ENCODE data around the gene ICAM1.

Gene ICAM1

GRCh38 chr19:10295847-10296591 is 25.1 kb downstream of the ICAM1 start:
- Histone ChIP-seq H3K36me3 (ENCODE audit: control insufficient read depth, insufficient read depth, low read length) (no peaks in the 10 kb centered on the region), H3K27me3 (replicated peaks; ENCODE audit: control insufficient read depth, insufficient read depth, low read length) (no peaks in the 10 kb centered on the region), H3K4me3 (replicated peaks; ENCODE audit: low read depth, low read length) (peak overlapping the region; percentile 62)
- no peak for TF ChIP-seq CTCF (IDR thresholded peaks at IDR 0.05; ENCODE audit: insufficient read depth, low read length, poor library complexity, severe bottlenecking)
- no peak for DNase-seq (ENCODE audit: extremely low read depth, insufficient read length)

DNA sequence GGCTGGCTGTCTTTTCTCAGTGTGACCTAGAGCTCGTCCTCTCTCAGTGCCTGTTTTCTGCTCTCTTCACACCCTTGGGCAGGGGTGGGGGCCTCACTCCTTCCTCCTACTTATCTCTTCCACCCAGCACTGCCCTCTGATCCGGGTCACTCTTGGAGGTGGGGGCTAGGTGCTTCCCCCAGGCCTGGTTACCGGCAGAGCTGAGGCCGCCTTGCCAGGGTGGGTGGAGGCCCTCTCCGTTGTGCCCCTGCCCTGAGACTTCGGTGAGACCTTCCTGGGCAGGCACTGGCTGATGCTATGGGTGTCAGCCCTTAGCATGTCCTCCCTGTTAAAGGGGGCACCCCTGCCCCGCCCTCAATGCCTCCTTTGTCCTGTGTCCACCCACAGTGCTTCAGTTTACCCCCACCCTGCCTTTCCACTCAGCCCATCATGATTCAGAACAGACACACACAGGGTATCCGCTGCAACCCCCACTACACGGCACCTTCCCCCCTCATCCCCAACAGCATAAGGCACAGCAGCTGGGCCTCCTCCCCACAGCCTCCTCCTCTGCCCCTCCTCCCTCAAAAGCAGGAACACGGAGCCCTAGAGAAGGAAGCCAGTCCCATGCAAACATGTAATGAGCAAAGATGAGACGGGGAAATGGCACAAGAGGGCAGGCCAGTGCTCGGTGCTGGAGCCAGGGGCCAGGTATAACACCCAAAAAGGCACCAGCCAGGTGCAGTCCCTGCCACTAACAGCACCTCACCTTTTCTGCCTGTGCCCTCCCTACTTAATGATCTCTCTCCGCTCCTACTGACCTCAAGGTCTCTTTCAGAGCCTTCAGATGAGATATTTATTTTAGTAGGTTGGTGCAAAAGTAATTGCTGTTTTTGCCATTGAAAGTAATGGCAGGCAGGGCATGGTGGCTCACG is 28.9 kb downstream of the ICAM1 start:
- H3K36me3 ChIP-seq (ENCODE audit: control insufficient read depth, insufficient read depth, low read length), result no peaks in the 10 kb centered on the region; the same call in 1 of the 2 replicates
- no peak for TF ChIP-seq CTCF (IDR thresholded peaks at IDR 0.05; ENCODE audit: insufficient read depth, low read length, poor library complexity, severe bottlenecking)
- no peak for DNase-seq (ENCODE audit: extremely low read depth, insufficient read length)
- H3K4me3 ChIP-seq (replicated peaks; ENCODE audit: low read depth, low read length), result no peak overlapping the region
- H3K27me3 ChIP-seq (replicated peaks; ENCODE audit: control insufficient read depth, insufficient read depth, low read length), result no peaks in the 10 kb centered on the region

DNA sequence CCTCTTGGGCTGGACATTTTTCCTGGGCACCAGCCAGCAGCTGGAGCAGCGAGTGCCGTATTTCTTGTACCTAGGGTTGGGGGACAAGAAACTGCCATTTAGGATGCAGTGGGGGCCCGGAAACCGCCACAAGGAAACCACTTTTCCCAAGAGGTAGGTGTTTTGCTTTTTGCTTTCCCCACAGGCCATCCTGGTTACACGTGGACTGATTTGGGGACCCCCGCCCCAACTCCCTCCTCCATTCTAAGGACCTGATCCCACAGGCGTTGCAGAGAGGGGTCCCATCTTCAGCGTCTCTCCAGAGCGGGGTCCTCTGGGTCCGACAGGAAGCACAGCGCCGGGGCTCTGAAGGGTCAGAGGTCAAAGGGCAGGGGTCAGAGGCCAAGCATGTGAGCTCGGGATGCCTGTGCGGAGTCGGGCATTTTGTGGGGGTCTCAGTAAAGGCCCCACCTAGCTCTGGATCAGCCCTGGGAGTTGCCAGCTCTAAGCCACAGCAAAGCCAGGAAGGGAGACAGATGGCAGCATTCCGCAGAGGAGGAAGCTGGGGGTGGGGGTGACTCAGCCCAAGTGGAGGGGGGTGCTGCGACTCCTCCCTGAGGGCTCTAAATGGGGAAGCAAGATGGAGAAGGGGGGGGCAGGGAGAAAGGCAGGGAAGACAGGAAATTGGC is 34.4 kb downstream of the ICAM1 start:
- DNase-seq (ENCODE audit: extremely low read depth, insufficient read length), result no peak
- Histone ChIP-seq H3K27me3 (replicated peaks; ENCODE audit: control insufficient read depth, insufficient read depth, low read length) (no peaks in the 10 kb centered on the region), H3K4me3 (replicated peaks; ENCODE audit: low read depth, low read length) (no peak overlapping the region), H3K36me3 (ENCODE audit: control insufficient read depth, insufficient read depth, low read length) (no peaks in the 10 kb centered on the region; the same call in none of the 2 replicates)
- TF ChIP-seq CTCF (IDR thresholded peaks at IDR 0.05; ENCODE audit: insufficient read depth, low read length, poor library complexity, severe bottlenecking), result no peak

- no peak overlapping the region for H3K4me3 ChIP-seq (replicated peaks; ENCODE audit: low read depth, low read length)
- H3K36me3 ChIP-seq (ENCODE audit: control insufficient read depth, insufficient read depth, low read length), result no peaks in the 10 kb centered on the region; the same call in none of the 2 replicates
- no peaks in the 10 kb centered on the region for H3K27me3 ChIP-seq (replicated peaks; ENCODE audit: control insufficient read depth, insufficient read depth, low read length)
- TF ChIP-seq CTCF (IDR thresholded peaks at IDR 0.05; ENCODE audit: insufficient read depth, low read length, poor library complexity, severe bottlenecking), result no peak
- no peak for DNase-seq (ENCODE audit: extremely low read depth, insufficient read length)
Measured at GRCh38 chr19:10306327-10306726, 35.4 kb downstream of the ICAM1 start.

DNA sequence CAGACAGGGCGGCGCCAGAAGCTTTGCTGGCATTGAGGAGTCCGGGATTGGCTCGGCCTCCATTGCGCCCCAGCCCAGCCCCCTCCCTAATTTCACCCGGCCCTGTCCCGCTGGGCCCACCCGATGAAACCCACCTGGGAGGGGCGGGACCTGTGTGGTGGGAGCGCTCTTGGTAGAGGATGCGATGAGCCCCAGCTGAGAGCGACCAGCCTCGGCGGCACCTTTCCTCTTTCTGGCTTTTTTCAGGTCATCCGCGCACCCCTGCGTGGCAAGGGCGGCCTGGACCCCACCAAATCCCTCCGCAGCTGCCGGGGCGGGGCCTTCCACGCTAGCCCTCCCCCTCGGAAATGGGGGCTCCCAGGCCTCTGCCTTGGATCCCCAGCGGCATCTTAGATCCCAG is 38.5 kb downstream of the ICAM1 start, which contains the start of gene ZGLP1:
TSS of gene ZGLP1 (minus strand) at position 393 of the 400 bp plus-strand sequence.
- no peak for TF ChIP-seq CTCF (IDR thresholded peaks at IDR 0.05; ENCODE audit: insufficient read depth, low read length, poor library complexity, severe bottlenecking)
- Histone ChIP-seq H3K4me3 (replicated peaks; ENCODE audit: low read depth, low read length) (no peak within 1 kb of the TSS), H3K27me3 (replicated peaks; ENCODE audit: control insufficient read depth, insufficient read depth, low read length) (no peaks in the 10 kb centered on the region), H3K36me3 (ENCODE audit: control insufficient read depth, insufficient read depth, low read length) (no peaks in the 10 kb centered on the region; the same call in none of the 2 replicates)
- DNase-seq (ENCODE audit: extremely low read depth, insufficient read length), result no peak

Measured in GM06990 (cell line).